HepG2 (cell line): ENCODE results near the gene SYNGR2. TPM values are rescaled to one million over a fixed set of nuclear protein-coding genes. Genes with fewer than 3 reads are reported as not detected.

Experiments used
- ATF7-NPFF ChIP-seq: sonication (generic); formaldehyde crosslinking; IDR thresholded peaks from 2 replicates; pipeline ENCODE4 v1.8.1; 2023; ENCODE audit warnings: mild to moderate bottlenecking, low read depth, missing genetic modification reagents, moderate library complexity
- CEBPB ChIP-seq: IDR thresholded peaks from 2 replicates; pipeline ENCODE4 v1.6.1; 2011; ENCODE audit warnings: low read depth, low read length, improper control_type of control experiment, borderline replicate concordance
- FOXO4 ChIP-seq: sonication (generic); formaldehyde crosslinking; conservative IDR thresholded peaks from 2 replicates; pipeline ENCODE4 v1.8.1; 2023; ENCODE audit warnings: missing genetic modification reagents
- GMEB2 ChIP-seq: IDR thresholded peaks from 2 replicates; pipeline ENCODE4 v1.6.1; 2016; ENCODE audit warnings: missing biosample characterization, missing genetic modification reagents, low read depth
- HNRNPH1 ChIP-seq: fragments of 200-400 bp; formaldehyde crosslinking; optimal IDR thresholded peaks from 2 replicates; pipeline ENCODE3; 2017; ENCODE audit warnings: mild to moderate bottlenecking, low read depth, low read length
- IRF2 ChIP-seq: IDR thresholded peaks from 2 replicates; pipeline ENCODE4 v1.6.1; 2018; ENCODE audit warnings: missing genetic modification reagents, missing compliant biosample characterization
- KMT2B ChIP-seq: IDR thresholded peaks from 2 replicates; pipeline ENCODE4 v1.6.1; 2016; ENCODE audit warnings: missing genetic modification reagents, missing compliant biosample characterization
- RAD51 ChIP-seq: fragments of 450-650 bp; IDR thresholded peaks from 2 replicates; pipeline ENCODE4 v1.6.1; 2016; ENCODE audit warnings: borderline replicate concordance
- RBM22 ChIP-seq: fragments of 200-400 bp; formaldehyde crosslinking; optimal IDR thresholded peaks from 2 replicates; pipeline ENCODE3; 2017; ENCODE audit warnings: mild to moderate bottlenecking, low read length, moderate library complexity
- REXO4 ChIP-seq: sonication (generic); formaldehyde crosslinking; IDR thresholded peaks from 2 replicates; pipeline ENCODE4 v1.8.0; 2022; ENCODE audit warnings: missing genetic modification reagents, mild to moderate bottlenecking, borderline replicate concordance
- RFX1 ChIP-seq: fragments of 450-650 bp; IDR thresholded peaks from 2 replicates; pipeline ENCODE4 v1.6.1; 2017
- SIN3A ChIP-seq: IDR thresholded peaks from 2 replicates; pipeline ENCODE4 v1.6.1; 2011; ENCODE audit warnings: low read depth, mild to moderate bottlenecking, control low read depth, low read length, borderline replicate concordance
- THAP9 ChIP-seq: sonication (generic); formaldehyde crosslinking; IDR thresholded peaks from 2 replicates; pipeline ENCODE4; 2020; ENCODE audit warnings: missing genetic modification reagents, mild to moderate bottlenecking, borderline replicate concordance
- TOPORS ChIP-seq: sonication (generic); formaldehyde crosslinking; IDR thresholded peaks from 2 replicates; pipeline ENCODE4 v1.8.0; 2023; ENCODE audit warnings: mild to moderate bottlenecking, missing genetic modification reagents
- U2AF2 ChIP-seq: fragments of 200-400 bp; formaldehyde crosslinking; IDR thresholded peaks from 2 replicates; pipeline ENCODE4 v1.6.1; 2017; ENCODE audit warnings: low read depth, mild to moderate bottlenecking, low read length
- ZBTB7B ChIP-seq: sonication (generic); formaldehyde crosslinking; IDR thresholded peaks from 2 replicates; pipeline ENCODE4 v1.4.0; 2020; ENCODE audit warnings: missing genetic modification reagents
- ZFX ChIP-seq: sonication (generic); formaldehyde crosslinking; IDR thresholded peaks from 2 replicates; pipeline ENCODE4 v1.4.0; 2020; ENCODE audit warnings: mild to moderate bottlenecking, low read depth, missing genetic modification reagents, moderate library complexity
- ZNF280B ChIP-seq: sonication (generic); formaldehyde crosslinking; IDR thresholded peaks from 2 replicates; pipeline ENCODE4 v1.5.0; 2020; ENCODE audit warnings: missing genetic modification reagents, mild to moderate bottlenecking, borderline replicate concordance
- ZNF432 ChIP-seq: sonication (generic); formaldehyde crosslinking; IDR thresholded peaks from 2 replicates; pipeline ENCODE4 v1.5.0; 2020; ENCODE audit warnings: missing genetic modification reagents, mild to moderate bottlenecking, borderline replicate concordance
- ZNF614 ChIP-seq: IDR thresholded peaks from 2 replicates; pipeline ENCODE4 v1.6.1; 2018; ENCODE audit warnings: missing biosample characterization, missing genetic modification reagents, inconsistent platforms, borderline replicate concordance
- ZNF737 ChIP-seq: sonication (generic); formaldehyde crosslinking; IDR thresholded peaks from 2 replicates; pipeline ENCODE4 v1.5.0; 2020; ENCODE audit warnings: missing genetic modification reagents, mild to moderate bottlenecking, borderline replicate concordance
- ZNF776 ChIP-seq: sonication (generic); formaldehyde crosslinking; IDR thresholded peaks from 2 replicates; pipeline ENCODE4 v1.4.0; 2020; ENCODE audit warnings: mild to moderate bottlenecking, missing genetic modification reagents
- ZNF883 ChIP-seq: sonication (generic); formaldehyde crosslinking; IDR thresholded peaks from 2 replicates; pipeline ENCODE4 v1.5.1; 2020; ENCODE audit warnings: mild to moderate bottlenecking, missing genetic modification reagents; ENCODE audit errors: not compliant biosample characterization
- polyA plus RNA-seq, 8 experiments: library from polyadenylated mRNA; depleted of rRNA in 3 of 8; stranded (reverse) in 7 of 8; unstranded in 1 of 8; fragments of >200 nt; fragmentation: Illumina TruSeq in 4 of 8; extraction: Trizol in 4 of 8; gene quantifications; 2 replicates each; pipeline versions ENCODE4 v1.2.1 to v1.2.3, GENCODE V29; 2011 to 2016; ENCODE audit warnings: low read depth in 4 of 8, missing spikeins in 1 of 8, mixed read lengths in 1 of 8; ENCODE audit not compliant: insufficient read depth in 1 of 8
- total RNA-seq, 5 experiments: library from RNA; depleted of rRNA; stranded (reverse); fragments of >200 nt; fragmentation: Illumina TruSeq; extraction: Trizol; gene quantifications; 2 replicates each; pipeline ENCODE4 v1.2.3, GENCODE V29; 2016; ENCODE audit warnings: low read depth in 1 of 5

The SYNGR2 gene
- total and polyA plus RNA-seq, 2 of the 13 experiments (the other 11 are each of a cell fraction or from before 2014, with no cell fraction given) = 46.7 to 170 TPM

- TF ChIP-seq FOXO4 (CRISPR knock-in tag) (no peak), ZBTB7B (CRISPR knock-in tag) (peak; percentile 57; the same call in 1 of the 2 replicates), RAD51 (no peak), ZNF280B (CRISPR knock-in tag) (peak; percentile 70; the same call in 1 of the 2 replicates), RFX1 (no peak), ATF7-NPFF (CRISPR knock-in tag) (peak; percentile 99), REXO4 (peak; percentile 78; the same call in 1 of the 2 replicates), ZNF432 (no peak), ZNF776 (peak; percentile 90), GMEB2 (CRISPR knock-in tag) (peak; percentile 87), TOPORS (CRISPR knock-in tag) (peak; percentile 97), ZFX (CRISPR knock-in tag) (peak; percentile 95), ZNF883 (peak; percentile 96), U2AF2 (no peak), ZNF614 (CRISPR knock-in tag) (peak; percentile 46; the same call in 1 of the 2 replicates), HNRNPH1 (no peak), RBM22 (no peak), SIN3A (peak; percentile 99), IRF2 (CRISPR knock-in tag) (peak; percentile 97), ZNF737 (CRISPR knock-in tag) (no peak), THAP9 (CRISPR knock-in tag) (peak; percentile 84), CEBPB (no peak), KMT2B (CRISPR knock-in tag) (peak; percentile 90)
Observed at GRCh38 chr17:78214016-78214705, 45.8 kb downstream of the SYNGR2 start, which contains the start of gene BIRC5 (continued).
